Stimulated activated CD4-positive, alpha-beta T cell treated with anti-CD3 and anti-CD28 coated beads, Interleukin-2, amount 100 ng/mL, for 24 hours (primary cell): ENCODE data around the gene NUDT4.
A peak's percentile ranks its signal among the peaks of the same experiment; 100 is the strongest.

Source experiments
- DNase-seq, 2 donors: peaks; one replicate each; pipeline ENCODE4 v3.0.0-alpha.2; 2020

Gene NUDT4

DNA sequence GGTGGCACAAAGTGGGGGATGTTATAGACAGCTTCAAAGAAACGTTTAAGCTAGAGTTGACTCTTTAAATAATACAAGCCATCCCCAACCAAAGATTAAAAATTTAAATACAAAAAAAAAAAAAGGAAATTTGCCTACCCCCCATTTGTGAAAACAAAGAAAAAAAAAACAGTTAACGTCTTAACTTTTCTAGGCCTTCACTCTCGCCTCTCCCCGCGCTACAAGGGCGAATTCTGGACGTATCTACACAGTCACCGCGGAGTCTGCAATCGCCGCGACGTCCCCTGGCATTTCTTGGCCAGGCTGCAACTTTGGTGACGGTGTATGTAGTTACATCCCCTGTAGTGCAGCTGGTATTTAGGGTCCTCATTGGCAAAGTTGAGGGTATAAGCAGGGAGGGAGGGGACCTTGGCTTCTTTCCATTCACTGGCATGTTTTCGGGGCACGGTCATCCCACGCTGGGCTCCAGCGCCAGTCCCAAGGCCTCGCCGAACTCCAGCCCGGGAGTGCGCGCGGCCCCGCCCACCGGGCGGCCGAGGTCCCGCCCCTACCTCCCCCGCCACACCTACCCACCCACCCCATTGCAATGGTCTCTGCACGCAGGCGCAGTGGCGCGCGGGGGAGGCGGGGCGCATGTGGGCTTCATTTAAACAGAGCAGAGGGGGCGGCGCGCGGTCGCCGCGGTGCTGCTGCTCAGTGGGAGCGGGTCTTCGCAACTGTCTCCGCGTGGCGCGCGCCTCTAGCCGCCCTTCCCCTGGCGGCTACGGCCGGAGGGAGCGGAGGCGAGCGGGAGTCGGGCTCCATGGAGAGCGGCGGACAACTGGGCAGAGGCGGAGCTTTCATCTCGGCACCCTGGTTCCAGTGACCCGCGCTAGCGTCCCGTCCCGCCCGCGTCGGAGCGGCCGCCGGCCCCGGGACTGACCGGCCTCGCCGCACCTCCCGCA, at the start of gene NUDT4:
Gene NUDT4, plus strand, starts transcription at position 674 of the 944 bp plus-strand sequence. CDS start 398 bp downstream, outside the sequence.
- DNase-seq, result peak; percentile 97 to 98

DNA sequence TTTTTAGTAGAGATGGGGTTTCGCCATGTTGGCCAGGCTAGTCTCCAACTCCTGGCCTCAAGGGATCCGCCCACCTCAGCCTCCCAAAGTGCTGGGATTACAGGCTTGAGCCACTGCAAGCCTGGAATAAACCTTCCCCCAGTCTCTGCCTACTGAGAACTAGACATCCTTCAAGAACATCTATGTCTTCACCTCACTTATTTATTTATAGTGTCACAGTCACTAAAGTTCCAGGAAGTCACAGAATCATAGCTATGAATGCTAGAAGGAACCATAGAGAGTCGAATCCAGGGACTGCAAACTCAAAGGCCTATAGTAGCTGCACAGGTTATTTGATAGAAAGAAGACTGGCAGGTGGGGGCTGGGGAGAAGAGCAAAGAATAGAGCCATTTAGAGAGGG, 44.7 kb upstream of the NUDT4 start:
- DNase-seq, result no peak

DNA sequence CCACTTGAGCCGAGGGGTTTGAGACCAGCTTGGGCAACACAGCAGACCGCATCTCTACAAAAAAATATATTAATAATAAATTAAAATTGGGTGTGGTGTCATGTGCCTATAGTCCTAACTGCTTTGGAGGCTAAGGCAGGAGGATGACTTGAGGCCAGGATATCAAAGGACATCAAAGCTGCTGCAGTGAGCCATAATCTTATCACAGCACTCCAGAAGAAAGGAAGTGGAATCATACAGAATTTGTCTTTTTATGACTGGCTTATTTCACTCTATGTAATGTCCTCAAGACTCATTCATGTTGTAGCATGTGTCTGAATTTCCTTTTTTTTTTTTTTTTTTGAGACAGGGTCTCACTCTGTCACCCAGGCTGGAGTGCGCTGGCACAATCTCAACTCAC, 43.9 kb upstream of the NUDT4 start:
- no peak for DNase-seq

DNA sequence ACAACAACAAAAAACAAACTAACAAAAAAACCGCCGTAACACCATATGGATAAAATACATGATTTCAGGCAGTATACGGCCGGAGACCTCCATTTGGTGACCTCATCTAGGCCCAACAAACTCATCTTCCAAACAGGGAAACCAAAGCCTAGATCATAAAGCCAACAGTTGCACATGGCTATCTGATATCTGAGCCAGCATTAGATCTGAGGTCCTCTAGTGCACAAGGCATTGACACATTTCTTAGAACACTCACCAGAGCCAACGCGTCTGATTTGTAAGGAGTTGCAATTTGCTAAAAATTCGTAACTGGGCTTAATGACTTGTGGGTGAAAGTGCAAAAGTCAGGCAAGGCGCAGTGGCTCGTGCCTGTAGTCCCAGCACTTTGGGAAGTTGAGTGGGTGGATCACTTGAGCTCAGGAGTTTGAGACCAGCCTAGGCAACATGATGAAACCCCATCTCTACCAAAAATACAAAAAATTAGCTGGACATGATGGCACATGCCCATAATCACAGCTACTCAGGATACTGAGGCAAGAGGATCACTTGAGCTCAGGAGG, 42.0 kb upstream of the NUDT4 start:
- no peak for DNase-seq

DNA sequence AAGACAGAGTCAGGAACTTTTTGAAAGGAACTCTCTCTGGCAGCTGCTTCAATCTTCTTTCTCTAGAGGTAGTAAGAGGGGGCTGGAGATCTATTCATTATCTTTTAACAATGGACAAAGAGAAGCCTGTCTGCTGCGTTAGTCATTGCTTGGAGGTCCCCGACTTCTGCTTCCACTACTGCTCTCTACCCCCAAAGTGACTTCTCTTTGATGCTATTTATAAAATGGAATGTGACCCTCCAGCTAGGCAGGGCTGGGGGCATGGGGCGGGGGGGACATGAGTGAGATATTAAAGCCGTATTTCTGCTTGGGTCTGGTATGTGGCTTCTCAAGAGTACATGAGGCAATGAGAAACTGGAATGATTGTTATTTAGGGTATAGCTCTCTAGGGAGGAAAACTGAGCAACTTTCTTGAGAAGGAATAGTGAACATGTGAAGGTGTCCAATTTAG, 41.4 kb upstream of the NUDT4 start:
- no peak for DNase-seq

DNA sequence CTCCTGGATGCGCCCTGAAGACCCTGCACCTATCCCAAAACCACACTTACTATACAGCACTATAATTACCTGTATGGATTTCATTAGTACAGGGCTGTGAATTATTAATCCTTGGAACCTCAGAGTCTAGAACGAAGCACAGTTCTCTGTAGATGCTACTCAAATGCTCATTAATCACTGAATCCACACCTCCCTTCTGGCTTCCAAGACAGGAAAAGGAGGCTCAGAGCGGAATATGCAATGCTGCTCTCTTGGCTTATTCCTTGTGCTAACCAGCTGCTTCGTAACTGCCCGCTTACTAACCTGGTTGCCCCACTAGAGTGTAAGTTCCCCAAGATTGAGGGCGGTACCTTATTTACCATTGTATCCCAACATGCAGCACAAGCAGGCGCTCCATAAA, 39.1 kb upstream of the NUDT4 start:
- no peak for DNase-seq

DNA sequence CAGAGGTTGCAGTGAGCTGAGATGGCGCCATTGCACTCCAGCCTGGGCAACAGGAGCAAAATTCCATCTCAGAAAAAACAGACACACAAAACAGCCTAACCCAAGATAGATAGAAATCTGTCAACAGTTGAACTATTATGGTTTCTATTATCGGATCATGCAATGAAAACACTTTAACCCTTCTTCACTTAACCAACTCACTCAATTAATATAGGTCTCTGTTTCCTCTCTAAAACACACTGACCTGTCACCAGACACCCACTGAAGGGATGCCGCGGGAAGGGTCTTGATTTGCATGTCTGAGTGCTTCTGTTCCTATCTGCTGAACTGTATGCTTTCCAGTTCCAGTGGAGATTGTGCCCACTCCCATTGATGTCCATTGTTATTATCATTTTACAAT, 38.0 kb upstream of the NUDT4 start:
- DNase-seq, result no peak

DNA sequence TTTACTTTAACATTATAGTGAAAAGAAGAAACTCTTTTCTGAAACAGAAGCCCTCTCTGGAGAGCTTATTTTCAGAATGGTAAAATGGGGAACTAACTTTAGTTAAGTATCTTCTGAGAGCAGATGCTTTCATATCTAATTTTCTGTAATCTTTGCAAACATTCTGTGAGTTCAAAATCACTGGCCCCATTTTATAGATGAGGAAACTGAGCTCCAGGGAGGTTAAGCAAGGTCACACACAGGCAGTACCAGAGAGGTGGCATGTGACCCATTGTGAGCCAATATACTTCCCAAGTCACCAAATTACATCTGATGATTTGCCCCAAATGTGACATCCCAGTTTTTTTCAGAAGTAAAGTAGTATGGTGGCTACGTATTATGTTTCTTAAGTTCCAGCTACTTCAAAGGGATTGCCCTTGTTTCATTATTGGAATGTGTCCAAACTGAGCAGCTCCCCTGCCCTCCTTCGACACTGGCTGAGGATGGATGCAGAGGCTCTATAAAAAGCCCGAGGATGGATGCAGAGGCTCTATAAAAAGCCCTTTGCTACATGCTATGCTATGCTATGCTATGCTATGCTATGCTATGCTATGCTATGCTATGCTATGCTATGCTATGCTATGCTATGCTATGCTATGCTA, 36.2 kb upstream of the NUDT4 start:
- DNase-seq, result no peak

DNA sequence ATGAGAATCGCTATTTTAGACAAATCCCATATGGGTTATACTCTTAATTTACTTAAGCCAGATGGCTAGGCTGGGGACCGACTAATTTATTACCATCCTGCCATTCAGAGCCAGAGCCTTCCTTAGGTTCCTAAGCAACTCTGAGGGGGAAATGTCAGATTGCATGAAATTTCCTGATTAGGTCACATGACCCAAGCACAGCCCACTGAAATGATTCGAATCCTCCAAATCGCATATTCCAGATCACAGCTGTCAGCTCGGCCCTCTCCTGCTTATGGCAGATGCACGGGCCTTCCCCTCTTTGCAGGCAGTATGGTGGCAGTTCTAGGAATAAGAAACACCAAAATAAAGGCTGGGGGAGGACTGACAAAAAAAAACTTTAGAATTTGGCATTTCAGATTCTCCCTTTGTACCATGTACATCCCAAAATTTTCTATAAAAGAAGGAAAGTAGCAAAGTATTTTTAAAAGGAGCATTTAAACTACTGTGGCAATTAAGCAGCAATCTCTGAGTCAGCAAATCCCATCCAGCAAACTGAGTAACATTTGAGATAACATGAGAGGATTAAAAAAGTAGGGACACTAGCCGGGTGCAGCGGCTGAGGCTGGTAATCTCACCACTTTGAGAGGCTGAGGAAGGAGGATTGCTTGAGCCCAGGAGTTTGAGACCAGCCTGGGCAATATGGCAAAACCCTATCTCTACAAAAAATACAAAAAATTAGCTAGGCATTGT, 30.5 kb upstream of the NUDT4 start:
- no peak for DNase-seq

DNA sequence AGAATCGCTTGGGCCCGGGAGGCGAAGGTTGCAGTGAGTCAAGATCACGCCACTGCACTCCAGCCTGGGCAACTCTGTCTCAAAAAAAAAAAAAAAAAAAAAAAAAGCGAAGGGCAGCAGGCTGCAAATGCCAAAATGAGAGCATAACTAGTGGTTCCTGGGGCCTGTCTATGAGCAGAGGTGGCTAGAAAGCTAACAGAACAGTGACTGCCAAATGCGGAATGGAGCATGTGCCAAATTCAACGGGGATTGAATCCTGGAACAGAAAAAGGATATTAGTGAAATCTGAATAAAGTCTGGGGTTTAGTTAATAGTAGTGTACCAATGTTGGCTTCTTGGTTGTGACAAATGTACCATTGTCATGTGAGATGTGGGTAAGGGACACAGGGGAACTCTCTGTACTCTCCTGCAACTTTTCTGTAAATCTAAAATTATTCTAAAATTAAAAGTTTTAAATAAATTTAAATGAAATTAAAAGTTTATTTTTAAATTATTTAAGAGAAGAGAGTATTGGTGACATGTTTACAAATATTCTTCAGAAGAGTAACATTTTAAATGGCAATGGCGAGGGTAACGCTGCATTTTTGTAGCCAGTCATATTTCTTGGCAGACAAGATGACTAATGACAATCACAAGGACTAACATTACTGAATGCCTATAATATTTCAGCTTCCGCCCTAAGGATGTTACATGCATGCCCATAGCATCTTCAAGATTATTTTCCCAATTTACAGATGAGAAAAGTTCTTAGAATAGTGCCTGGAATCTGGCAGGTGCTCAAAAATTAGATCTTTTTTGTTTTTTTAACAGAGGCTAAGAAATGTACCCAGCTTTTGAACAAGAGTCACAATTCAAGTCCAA, 28.9 kb upstream of the NUDT4 start:
- no peak for DNase-seq

DNA sequence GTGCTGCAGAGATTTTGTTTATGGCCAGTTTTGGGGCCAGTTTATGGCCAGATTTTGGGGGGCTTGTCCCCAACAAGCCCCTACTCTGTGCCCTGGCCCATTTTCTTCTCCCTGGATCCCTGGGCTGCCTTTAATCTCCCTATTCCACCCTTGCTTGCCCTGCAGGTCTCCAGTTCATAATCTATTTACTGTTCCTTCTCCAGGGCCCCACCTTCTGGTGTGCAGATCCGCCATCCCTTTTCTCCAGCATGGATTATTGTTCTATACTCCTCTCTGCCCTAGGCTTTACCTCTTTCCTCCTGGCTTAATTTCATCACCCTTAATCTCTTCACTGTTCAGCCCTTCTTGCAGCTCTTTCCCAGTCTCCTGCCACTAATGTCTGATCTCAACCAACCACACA, 26.0 kb upstream of the NUDT4 start:
- no peak for DNase-seq

DNA sequence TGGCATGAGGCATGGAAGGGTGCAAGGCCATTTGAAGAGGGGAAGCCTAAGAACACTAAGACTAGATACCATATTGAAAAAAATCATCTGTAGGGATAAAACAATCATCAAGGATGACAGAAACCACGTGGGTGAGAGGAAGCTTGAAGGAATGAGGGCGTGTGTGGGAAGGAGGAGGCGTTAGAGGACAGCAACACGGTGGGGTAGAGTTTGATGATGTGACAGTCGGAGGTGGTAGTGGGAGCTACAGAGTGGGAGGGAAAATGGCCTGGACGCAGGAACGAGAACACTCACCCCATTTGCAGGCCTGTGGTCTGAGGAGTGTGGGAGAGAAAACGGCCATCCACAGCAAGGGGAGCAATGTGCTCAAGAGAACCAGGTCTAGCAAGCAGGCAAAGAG, 25.4 kb upstream of the NUDT4 start:
- no peak for DNase-seq

DNA sequence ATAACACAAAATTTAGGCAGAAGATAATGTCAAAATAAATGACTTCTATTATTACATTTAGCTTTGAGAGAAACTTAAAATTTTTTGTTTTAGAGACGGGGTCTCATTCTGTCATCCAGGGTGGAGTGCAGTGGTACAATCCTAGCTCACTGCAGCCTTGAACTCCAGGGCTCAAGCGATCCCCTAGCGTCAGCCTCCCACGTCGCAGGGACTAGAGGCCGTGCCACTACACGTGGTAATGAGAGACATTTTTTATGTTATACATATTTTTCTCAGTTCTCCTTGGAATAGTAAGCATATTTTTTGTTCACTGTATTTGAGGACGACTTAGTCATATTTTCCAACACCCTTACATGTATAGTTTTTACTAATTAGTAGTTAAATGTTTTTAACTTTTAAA, 21.5 kb upstream of the NUDT4 start:
- no peak for DNase-seq

DNA sequence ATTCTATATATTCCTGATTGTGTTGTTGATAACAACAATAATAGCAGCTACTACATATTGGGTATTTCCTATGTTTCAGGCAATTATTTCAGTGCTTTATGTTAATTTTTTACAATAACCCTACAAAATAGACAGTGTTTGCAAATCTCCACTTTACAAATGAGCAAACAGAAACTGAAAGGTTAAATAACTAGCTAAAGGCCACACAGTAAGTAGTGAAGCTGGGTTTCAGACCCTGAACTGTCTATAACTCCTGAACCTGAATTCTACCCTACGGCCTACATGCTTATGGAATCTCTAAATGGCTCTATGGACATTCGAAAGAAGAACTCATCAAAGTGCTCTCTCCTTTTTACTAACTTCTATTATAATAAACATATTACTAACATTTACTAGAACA, 19.7 kb upstream of the NUDT4 start:
- DNase-seq, result no peak

DNA sequence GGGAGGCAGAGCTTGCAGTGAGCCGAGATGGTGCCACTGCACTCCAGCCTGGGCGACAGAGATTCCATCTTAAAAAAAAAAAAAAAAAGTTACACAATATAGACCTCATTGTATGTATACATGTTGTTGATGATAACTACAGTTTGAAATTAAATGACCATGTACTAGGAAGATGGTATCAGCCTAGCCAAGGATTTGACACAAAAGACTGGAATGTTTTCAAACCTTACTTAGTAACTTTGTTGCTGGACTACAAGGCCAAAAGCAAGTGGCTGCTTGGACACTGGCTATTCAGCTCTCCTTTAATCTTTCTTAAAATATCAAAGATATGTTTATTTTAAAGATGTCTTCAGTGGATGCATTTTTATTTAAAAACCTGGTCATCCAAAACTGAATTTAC, 18.9 kb upstream of the NUDT4 start:
- no peak for DNase-seq

DNA sequence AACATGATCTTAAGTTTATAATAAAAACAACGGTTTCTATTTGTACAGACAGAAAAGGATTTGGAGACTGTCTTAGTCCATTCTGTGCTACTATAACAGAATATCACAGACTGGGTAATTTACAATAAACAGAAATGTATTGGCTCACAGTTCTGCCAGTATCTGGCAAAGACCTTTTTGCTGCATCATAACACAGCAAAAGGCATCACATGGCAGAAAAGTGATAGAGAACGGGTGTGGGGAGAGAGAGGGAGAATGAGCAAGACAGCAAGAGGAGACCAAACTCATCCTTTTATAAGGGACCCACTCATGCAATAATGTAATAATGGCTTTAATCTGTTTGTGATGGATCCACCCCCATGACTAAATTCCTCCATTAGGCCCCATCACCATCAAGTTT, 17.0 kb upstream of the NUDT4 start:
- DNase-seq, result no peak

DNA sequence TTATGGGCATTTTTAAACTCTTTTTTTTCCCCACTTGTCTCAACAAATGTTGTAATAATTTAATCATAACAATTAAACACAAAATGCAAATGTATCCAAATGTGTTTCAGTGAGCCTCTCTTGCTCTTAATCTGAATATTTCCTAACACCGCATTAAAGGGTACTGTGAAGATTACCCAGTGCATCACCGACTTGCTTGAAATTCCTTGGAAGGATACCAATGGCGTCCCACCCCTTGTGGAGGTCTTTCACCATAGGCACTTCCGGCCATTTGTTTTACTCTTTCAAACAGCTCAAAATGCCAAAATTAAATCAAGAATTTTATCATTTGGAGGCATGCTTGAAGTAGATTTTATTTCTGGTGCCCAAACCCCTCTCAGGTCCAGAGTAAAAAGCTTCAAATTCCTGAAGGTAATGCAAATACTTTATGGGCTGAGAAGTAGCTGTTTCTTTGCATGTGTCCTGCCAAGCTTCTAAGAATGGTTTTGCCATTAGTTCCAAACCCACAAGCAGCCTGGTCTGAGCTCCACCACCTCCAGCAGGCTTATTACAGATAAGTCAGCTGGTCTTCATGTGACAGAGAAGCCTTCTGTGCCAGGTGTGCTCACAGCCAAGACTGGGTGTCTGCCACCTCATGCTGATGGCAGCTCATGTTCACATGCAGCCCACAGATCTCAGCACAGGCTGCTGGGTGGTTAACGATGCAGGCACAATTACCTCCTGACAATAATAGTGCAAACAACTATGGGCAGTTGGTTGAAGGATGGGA, 16.4 kb upstream of the NUDT4 start:
- DNase-seq, result no peak

DNA sequence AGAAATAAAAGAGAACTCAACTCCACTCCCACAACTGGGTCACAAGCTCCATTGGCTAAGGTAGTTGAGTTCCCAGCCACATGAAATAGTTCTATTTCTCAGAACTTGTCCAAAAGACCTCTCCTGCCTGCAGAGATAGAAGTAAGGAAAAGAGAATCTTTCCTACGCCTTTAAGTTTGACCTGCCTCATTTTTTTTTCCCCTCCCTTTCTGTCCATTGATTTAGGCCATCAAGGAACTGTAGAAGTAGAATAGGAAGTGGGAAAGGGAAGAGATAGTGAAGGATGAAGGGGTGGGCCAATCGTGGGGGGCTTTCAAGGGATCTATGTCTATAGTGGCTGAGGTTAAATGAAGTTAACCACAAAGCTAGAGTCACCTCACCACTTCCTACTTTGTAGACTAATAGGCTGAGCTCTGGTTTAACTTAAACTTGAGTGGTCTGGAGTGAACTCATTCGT, 13.9 kb upstream of the NUDT4 start:
- DNase-seq, result no peak

DNA sequence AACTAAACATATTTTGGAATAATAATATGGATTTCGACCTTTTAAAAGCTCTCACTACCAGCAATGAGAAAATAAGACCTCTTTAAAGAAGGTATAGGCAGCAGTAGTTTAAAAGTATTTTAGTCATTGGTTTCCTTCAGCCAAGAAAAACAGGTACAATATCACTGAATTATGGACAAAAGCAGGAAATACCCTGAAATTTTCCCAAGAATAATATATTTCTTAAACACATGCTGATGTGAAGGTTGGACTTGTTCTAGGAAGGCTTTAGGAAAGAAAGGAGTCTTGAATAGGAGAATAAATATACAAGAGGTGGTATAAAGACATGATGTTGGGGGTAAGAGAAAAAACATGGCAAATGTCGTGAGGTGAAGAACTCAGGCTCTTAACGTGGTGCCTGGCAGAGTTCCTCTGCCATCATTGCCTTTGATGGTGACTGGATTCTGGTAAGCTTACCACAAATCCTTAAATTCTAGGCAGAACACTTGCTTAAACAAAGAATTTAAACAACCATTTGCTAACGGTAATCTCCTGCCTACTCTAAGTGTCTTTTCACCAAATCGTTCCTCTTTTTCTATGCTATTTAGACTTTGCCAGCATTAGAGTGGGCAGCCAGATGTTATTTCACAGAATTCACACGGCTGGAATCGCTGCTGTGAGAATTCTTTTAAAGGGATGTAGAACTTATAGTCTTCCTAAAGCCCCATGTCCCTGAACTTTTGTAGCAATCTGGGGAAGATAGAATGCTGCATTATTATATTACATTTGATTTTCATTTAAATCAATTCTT, 11.9 kb upstream of the NUDT4 start:
- DNase-seq, result no peak

DNA sequence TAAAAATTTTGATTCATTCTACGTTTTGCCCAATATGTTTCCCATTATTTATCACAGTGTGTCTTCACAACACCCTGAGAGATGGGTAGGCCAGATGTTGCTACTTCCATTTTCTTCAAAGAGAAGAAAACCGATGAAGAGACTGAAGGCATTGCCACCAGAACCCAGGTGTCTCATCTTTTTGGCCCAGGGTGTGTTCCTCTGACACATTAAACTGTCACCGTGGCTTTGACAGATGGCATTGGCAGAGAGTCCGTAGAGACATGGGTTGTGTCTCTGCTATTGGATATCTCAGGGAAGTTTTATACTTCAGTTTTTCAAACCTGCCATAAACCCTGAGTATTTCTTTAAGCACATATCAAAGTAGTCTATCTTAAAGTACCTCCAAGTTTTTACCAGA, 11.3 kb upstream of the NUDT4 start:
- no peak for DNase-seq

DNA sequence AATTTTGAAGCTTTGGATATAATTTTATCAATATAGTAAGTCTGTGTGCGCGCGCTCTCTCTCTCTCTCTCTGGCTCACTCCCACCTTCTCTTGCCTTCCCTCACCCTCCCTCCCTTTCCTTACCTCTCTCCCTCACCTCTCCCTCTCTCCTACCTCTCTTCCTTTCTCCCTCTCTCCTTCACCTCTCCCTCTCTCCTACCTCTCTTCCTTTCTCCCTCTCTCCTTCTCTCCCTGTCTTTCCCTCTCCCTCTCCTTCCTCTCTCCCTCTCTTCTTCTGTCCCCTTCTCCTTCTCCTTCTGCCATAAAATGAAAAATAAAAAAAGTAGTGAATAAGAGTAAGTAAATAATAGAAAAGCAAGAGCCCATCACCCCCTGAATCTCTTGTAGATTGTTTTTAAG, 9.0 kb upstream of the NUDT4 start:
- DNase-seq, result no peak
